GM23338 (cell line): ENCODE data around the gene MAP3K14. TPM values are rescaled to one million over a fixed set of nuclear protein-coding genes. Genes with fewer than 3 reads are reported as not detected.

Source experiments
- ATAC-seq: fragments of 200-7000 bp; cut with Tn5 transposase; 3 replicates; pipeline ENCODE4 v1.9.1; 2020
- DNase-seq: peaks from one replicate; pipeline ENCODE4 v3.0.0-alpha.2; 2015; ENCODE audit warnings: low spot score
- H2AFZ ChIP-seq: fragments of 200-600 bp; sonication (generic); 2 replicates; pipeline ENCODE4 v1.8.0; 2016; ENCODE audit warnings: antibody characterized with exemption, mild to moderate bottlenecking, moderate library complexity
- H3F3A ChIP-seq: fragments of 200-600 bp; sonication (generic); replicated peaks from 2 replicates; pipeline ENCODE4 v1.8.0; 2017; ENCODE audit warnings: antibody characterized with exemption, mixed run types, low read depth
- H3K27ac ChIP-seq: fragments of 200-600 bp; sonication (generic); 2 replicates; pipeline ENCODE4 v1.6.1; 2016; ENCODE audit warnings: low read depth
- H3K27me3 ChIP-seq: fragments of 200-600 bp; sonication (generic); 2 replicates; pipeline ENCODE4 v1.8.0; 2016; ENCODE audit warnings: mild to moderate bottlenecking, mixed run types, moderate library complexity; ENCODE audit not compliant: insufficient read depth
- H3K36me3 ChIP-seq: fragments of 200-600 bp; sonication (generic); 2 replicates; pipeline ENCODE4 v1.8.0; 2016; ENCODE audit warnings: mild to moderate bottlenecking; ENCODE audit not compliant: insufficient read depth
- H3K4me1 ChIP-seq: fragments of 200-600 bp; sonication (generic); 2 replicates; pipeline ENCODE4 v1.8.0; 2016; ENCODE audit warnings: mild to moderate bottlenecking, moderate library complexity; ENCODE audit not compliant: insufficient read depth
- H3K4me2 ChIP-seq: fragments of 200-600 bp; sonication (generic); 2 replicates; pipeline ENCODE4 v1.7.1; 2017; ENCODE audit warnings: mixed run types
- H3K4me3 ChIP-seq: fragments of 200-600 bp; sonication (generic); 2 replicates; pipeline ENCODE4 v1.6.1; 2016; ENCODE audit warnings: mixed run types
- H3K79me2 ChIP-seq: fragments of 200-600 bp; sonication (generic); replicated peaks from 2 replicates; pipeline ENCODE4 v1.8.0; 2017; ENCODE audit warnings: mild to moderate bottlenecking; ENCODE audit not compliant: insufficient read depth
- H3K9me2 ChIP-seq: fragments of 200-600 bp; sonication (generic); 2 replicates; pipeline ENCODE4 v1.8.0; 2017; ENCODE audit not compliant: insufficient read depth
- H4K20me1 ChIP-seq: fragments of 200-600 bp; sonication (generic); replicated peaks from 2 replicates; pipeline ENCODE4 v1.8.0; 2017; ENCODE audit warnings: mild to moderate bottlenecking; ENCODE audit not compliant: insufficient read depth
- H3K27ac Mint-ChIP-seq: 2 replicates; pipeline ENCODE4 v1.8.0; 2020; ENCODE audit warnings: inconsistent platforms, mild to moderate bottlenecking, moderate library complexity, mixed read lengths
- H3K27me3 Mint-ChIP-seq: 3 replicates; pipeline ENCODE4 v1.8.0; 2022; ENCODE audit warnings: low read depth, mild to moderate bottlenecking, moderate library complexity, mixed read lengths, inconsistent platforms; ENCODE audit not compliant: insufficient read depth, poor library complexity
- H3K36me3 Mint-ChIP-seq: 3 replicates; pipeline ENCODE4 v1.8.0; 2021; ENCODE audit warnings: low read depth, mild to moderate bottlenecking, inconsistent platforms, moderate library complexity, mixed read lengths
- H3K4me1 Mint-ChIP-seq: 3 replicates; pipeline ENCODE4 v1.8.0; 2020; ENCODE audit warnings: mild to moderate bottlenecking, inconsistent platforms, mixed read lengths
- H3K4me3 Mint-ChIP-seq: 3 replicates; pipeline ENCODE4 v1.8.0; 2021; ENCODE audit warnings: moderate library complexity, mild to moderate bottlenecking, inconsistent platforms, mixed read lengths
- H3K9me3 Mint-ChIP-seq: 3 replicates; pipeline ENCODE4 v1.8.0; 2020; ENCODE audit warnings: moderate library complexity, mild to moderate bottlenecking, inconsistent platforms, mixed read lengths
- EZH2 ChIP-seq: fragments of 200-600 bp; sonication (generic); IDR thresholded peaks from one replicate; pipeline ENCODE4 v1.8.0; 2017; ENCODE audit warnings: antibody characterized with exemption, mild to moderate bottlenecking, low read depth; ENCODE audit not compliant: unreplicated experiment
- EZH2phosphoT487 ChIP-seq: fragments of 200-600 bp; sonication (generic); IDR thresholded peaks from one replicate; pipeline ENCODE4 v1.8.1; 2018; ENCODE audit warnings: antibody characterized with exemption; ENCODE audit not compliant: unreplicated experiment
- JUNB ChIP-seq: IDR thresholded peaks from one replicate; pipeline ENCODE4 v1.6.1; 2016; ENCODE audit warnings: antibody characterized with exemption; ENCODE audit not compliant: unreplicated experiment
- ZNF114 ChIP-seq: fragments of 250-450 bp; sonication (Bioruptor Pico); IDR thresholded peaks from 2 replicates; pipeline ENCODE4 v1.5.0; 2020; ENCODE audit warnings: mild to moderate bottlenecking, moderate library complexity
- ZNF331 ChIP-seq: fragments of 250-450 bp; sonication (Bioruptor Pico); IDR thresholded peaks from 2 replicates; pipeline ENCODE4 v1.5.0; 2020; ENCODE audit warnings: low read depth, mild to moderate bottlenecking, moderate library complexity
- ZNF462 ChIP-seq: fragments of 250-450 bp; sonication (Bioruptor Pico); IDR thresholded peaks from 2 replicates; pipeline ENCODE4 v1.5.0; 2020; ENCODE audit warnings: mild to moderate bottlenecking, moderate library complexity
- polyA plus RNA-seq: library from polyadenylated mRNA; unstranded; fragments of >200 nt; fragmentation: Nextera tagmentation; extraction: Ambion mirVana; gene quantifications from 2 replicates; pipeline ENCODE4 v1.2.1, GENCODE V29; 2016
- total RNA-seq: library from RNA; depleted of rRNA; stranded (reverse); fragments of >200 nt; shearing (Covaris generic); gene quantifications from 2 replicates; pipeline ENCODE4 v1.2.3, GENCODE V29; 2014
- TF ChIP-seq, protein P1 (sequence below): IDR thresholded peaks from 2 replicates; pipeline ENCODE4 v1.6.1; 2016; ENCODE audit warnings: antibody characterized with exemption
- TF ChIP-seq, protein P2 (sequence below), 2 experiments: fragments of 200-600 bp in 1 of 2; sonication (generic) in 1 of 2; conservative IDR thresholded peaks; 2 replicates each; pipeline versions ENCODE4 v1.5.1 to v1.6.1; 2016 to 2017; ENCODE audit warnings: antibody characterized with exemption in 2 of 2, low read depth in 2 of 2, mild to moderate bottlenecking in 2 of 2, moderate library complexity in 1 of 2

Gene MAP3K14
- total and polyA plus RNA-seq, 2 experiments from 2014 or later: 1.3 to 4.9 TPM

DNA sequence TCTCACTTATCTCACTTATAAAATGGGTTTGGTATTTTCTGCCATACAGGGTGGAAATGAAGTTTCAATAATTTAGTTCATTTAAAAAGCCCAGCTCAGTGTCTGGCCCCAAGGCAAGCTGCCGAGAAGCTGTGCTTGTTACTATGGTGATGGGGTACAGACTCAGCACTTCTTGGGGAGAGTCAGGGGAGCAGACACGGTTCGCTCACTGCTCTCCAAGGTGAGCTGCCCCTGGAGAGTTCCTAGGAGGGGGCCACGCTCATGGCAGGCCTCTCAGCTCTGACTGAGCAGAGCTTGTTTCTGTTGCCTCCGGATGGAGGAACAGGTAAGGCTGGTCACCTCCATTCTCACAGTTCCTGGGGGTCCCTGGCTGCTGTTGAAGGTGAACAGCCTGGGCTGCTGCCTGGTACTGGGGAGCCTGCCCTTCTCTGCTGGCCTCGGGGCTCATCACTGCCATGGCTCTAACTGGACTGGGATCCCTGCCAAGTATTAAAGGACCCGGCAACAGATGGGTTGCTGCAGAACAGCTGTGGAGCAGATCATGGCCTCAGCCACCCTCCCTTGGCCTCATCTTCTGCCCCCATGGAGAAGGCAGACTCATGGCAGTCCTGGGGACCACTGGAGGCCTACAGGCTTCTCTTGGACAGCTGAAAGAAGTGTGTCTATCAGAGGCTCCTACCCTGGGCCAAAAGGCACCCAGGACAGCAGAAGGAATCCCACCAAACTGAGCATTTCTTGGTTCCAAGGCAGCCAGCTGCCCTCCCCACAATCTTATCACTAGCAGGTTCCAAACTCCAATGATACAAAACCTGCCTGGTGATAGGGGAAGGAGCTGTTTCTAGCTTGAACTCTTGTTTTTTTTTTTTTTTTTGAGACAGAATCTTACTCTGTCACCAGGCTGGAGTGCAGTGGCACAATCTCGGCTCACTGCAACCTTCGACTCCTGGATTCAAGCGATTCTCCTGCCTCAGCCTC, 29.0 kb downstream of the MAP3K14 start:
- Mint-ChIP-seq H3K27me3 (peaks cover 10% of the 10 kb centered on the region), H3K36me3 (peaks cover 34% of the 10 kb centered on the region), H3K4me3 (no peak overlapping the region), H3K4me1 (no peaks in the 10 kb centered on the region), H3K9me3 (no peaks in the 10 kb centered on the region), H3K27ac (no peak overlapping the region)
- Histone ChIP-seq H3F3A (no peaks in the 10 kb centered on the region), H3K79me2 (no peaks in the 10 kb centered on the region), H3K4me3 (no peak overlapping the region), H3K4me2 (no peak overlapping the region), H3K9me2 (no peaks in the 10 kb centered on the region), H4K20me1 (no peaks in the 10 kb centered on the region; the same call in 1 of the 2 replicates), H3K4me1 (no peaks in the 10 kb centered on the region), H3K27me3 (no peaks in the 10 kb centered on the region), H2AFZ (no peak overlapping the region), H3K27ac (no peak overlapping the region; the same call in 1 of the 2 replicates), H3K36me3 (no peaks in the 10 kb centered on the region)
- no peak for DNase-seq
- no peak for TF ChIP-seq JUNB
- no peak for TF ChIP-seq ZNF331 (CRISPR knock-in tag)
- no peak for TF ChIP-seq EZH2
- TF ChIP-seq ZNF114 (CRISPR knock-in tag): no peak
- TF ChIP-seq, protein P1, sequence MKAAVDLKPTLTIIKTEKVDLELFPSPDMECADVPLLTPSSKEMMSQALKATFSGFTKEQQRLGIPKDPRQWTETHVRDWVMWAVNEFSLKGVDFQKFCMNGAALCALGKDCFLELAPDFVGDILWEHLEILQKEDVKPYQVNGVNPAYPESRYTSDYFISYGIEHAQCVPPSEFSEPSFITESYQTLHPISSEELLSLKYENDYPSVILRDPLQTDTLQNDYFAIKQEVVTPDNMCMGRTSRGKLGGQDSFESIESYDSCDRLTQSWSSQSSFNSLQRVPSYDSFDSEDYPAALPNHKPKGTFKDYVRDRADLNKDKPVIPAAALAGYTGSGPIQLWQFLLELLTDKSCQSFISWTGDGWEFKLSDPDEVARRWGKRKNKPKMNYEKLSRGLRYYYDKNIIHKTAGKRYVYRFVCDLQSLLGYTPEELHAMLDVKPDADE: no peak
- TF ChIP-seq, protein P2, sequence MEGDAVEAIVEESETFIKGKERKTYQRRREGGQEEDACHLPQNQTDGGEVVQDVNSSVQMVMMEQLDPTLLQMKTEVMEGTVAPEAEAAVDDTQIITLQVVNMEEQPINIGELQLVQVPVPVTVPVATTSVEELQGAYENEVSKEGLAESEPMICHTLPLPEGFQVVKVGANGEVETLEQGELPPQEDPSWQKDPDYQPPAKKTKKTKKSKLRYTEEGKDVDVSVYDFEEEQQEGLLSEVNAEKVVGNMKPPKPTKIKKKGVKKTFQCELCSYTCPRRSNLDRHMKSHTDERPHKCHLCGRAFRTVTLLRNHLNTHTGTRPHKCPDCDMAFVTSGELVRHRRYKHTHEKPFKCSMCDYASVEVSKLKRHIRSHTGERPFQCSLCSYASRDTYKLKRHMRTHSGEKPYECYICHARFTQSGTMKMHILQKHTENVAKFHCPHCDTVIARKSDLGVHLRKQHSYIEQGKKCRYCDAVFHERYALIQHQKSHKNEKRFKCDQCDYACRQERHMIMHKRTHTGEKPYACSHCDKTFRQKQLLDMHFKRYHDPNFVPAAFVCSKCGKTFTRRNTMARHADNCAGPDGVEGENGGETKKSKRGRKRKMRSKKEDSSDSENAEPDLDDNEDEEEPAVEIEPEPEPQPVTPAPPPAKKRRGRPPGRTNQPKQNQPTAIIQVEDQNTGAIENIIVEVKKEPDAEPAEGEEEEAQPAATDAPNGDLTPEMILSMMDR (conservative IDR thresholded peaks at IDR 0.05; ENCODE audit: low read depth in 2 of 2): no peak
- no peak for TF ChIP-seq EZH2phosphoT487
- no peak for TF ChIP-seq ZNF462 (CRISPR knock-in tag)
- ATAC-seq: no peak
